NCI-H774 (cell line): ENCODE measurements around the gene RAB42.
"Not testable (repeated sequence)": the region's sequence is repeated elsewhere in the genome, so short reads cannot be mapped to it uniquely, and the experiment has no call there.

ENCODE experiments used
- DNase-seq: peaks from one replicate; lab custom pipeline; 2025; lab: John Stamatoyannopoulos, UW

RAB42 gene, protein sequence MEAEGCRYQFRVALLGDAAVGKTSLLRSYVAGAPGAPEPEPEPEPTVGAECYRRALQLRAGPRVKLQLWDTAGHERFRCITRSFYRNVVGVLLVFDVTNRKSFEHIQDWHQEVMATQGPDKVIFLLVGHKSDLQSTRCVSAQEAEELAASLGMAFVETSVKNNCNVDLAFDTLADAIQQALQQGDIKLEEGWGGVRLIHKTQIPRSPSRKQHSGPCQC

DNA sequence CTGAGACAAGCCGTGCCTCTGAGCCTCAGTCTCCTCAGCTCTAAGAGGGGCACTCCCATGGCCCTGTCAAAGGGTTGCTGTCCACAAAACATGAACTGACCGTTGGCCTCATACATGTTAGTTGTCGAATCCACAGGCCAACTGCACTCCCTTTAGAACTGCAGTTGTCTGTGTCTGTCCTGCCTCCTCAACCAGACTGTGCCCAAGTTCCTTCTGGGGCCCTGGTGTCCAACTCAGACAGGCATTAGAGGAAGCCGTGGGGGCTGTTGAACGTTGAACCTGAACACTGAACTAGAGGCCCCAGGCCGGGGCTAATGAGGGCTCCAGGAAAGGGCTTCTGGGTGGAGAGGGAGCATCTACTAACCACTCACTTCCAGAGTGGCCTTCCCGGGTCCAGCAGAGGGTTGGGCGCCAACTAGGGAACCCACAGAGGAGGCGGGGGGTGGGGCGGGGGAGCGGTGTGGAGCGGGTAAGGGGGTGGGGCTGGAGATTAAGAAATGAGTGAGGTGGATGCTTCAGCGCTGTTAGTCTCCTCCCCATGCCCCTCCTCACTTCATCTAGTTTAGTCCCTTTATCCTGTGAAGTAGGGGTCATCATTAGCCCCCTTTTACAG is at the start of gene RAB42:
Gene RAB42, plus strand, starts transcription at position 558 of the 613 bp plus-strand sequence. CDS start 247 bp downstream, outside the sequence.
- DNase-seq, result no peak

DNA sequence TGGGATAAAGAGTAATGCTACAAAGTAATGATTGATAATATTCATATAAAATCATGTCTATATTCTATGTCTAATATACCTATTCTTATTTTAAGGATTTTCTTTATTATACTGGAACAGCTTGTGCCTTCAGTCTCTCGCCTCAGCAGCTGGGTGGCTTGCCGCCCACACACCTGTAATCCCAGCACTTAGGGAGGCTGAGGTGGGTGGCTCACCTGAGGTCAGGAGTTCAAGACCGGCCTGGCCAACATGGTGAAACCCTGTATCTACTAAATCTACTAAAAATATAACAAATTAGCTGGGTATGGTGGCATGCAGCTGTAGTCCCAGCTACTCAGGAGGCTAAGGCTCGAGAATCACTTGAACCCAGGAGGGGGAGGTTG is 46.8 kb upstream of the RAB42 start:
- DNase-seq, result no peak

DNA sequence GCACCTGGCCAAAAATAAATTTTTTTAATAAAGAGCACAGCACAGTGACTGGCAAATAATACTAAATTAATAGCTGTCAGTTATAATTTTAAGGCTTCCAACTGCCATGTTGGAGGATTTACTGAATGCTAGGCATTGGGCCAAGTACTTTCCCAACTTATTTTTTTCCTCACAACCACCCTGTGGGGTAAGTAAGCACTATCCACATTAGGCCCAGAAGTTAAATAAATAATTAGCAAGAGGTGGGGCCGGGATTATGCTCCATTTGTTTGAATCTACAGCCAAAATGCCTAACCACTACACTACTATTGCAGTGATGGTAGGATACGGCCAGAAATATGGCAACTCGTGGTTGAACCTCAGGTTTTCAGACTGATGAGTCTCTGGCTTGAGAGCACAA is 43.7 kb upstream of the RAB42 start:
- no peak for DNase-seq

DNA sequence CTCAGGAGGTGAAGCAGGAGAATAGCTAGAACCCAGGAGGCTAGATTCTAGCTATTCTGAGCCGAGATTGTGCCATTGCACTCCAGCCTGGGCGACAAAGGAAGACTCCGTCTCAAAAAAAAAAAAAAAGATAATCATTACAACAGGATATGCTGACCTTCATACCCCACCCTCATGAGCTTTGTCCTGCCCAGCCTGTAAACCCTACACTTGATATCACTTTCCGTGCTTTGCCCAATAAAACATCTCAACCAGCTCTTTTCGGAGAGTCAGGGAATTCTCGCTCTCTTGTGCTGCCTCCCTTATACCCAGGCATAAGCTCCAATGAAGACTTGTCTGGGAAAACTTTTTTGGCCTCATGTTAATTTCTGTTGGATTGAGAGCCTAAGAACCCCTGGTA is 40.7 kb upstream of the RAB42 start:
- DNase-seq, result no peak

DNA sequence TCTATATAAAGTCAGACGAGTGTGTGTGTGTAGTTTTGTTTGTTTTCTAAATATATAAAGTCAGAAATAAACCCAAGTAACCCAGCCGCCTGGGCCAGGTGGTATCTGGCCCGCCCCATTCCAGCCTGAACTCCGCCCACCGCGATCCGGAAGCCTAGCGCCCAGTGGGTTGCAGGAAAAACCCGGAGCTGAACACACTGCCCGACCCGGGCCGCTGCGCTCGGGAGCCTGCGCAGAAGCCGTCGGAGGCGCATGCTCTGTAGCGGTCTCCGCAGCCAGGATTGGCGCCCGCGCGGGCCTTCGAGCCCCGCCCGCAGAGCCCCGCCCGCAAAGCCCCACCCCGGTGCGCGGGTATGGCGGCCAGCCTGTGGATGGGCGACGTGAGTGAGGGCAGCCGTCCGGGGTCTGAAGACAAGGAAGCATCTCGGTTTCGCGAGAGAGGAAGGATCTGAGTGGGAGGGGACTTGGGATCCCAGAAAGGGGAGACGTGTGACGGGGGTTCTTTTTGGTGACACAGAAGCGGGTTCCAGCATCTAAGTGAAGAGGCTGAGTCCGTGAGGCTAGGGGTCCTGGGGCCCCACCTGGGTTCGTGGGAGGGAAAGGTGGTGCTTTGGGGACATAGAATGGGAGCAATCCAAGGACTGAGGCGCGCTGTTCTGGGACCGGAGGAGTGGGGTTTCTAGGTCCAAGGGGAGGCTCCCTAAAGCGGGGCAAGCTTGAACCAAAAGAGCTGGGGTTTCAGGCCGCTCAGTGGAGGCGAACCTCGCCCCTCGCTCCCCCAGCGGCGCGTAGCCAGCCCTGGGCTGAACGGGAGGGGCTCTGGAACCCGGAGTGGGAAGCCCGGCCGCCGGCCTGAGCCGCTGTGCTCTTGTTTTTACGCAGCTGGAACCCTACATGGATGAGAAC is 39.1 kb upstream of the RAB42 start, which contains the start of gene TRNAU1AP:
Gene TRNAU1AP, plus strand, starts transcription at position 328 of the 906 bp plus-strand sequence. Its CDS starts 26 bp downstream, at position 354.
- DNase-seq, result peak; percentile 89

DNA sequence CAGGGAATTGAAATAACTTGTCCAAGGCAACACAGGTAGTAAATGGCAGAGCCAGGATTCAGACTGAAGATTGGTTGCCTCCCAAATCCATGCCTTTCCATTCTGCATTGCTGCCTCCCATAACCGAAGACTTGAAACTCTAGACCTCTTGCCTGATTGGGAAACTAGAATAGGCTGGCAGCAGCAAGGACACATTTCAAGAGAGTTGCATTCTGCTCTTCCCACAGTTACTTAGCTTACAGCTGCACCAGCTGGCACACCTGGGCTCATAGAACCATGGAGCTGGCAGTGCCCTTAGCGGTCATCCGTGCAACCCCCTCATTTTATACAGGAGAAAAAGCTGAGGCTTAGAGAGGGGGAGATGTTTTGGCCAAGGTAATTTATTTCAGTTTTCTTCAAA is 31.2 kb upstream of the RAB42 start:
- no peak for DNase-seq

DNA sequence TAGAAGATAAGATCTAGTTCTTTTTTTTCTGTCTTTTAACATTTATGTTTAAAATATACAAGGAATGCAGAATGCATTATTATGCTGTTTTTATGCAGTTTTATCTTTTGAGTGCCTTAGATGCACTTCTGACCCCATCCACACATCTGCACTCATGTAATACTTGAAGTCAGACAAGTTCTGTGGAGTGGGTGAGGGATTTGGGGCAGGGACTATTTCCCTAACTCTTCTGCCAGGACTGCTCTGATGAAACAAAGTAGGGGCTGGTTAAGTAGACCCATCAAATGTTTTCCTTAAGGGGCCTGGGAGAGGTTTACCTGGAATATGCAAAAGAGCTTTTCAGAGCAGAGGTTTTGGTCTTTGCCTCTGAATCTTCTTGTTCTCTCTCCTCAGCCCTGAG is 27.8 kb upstream of the RAB42 start:
- DNase-seq, result no peak

DNA sequence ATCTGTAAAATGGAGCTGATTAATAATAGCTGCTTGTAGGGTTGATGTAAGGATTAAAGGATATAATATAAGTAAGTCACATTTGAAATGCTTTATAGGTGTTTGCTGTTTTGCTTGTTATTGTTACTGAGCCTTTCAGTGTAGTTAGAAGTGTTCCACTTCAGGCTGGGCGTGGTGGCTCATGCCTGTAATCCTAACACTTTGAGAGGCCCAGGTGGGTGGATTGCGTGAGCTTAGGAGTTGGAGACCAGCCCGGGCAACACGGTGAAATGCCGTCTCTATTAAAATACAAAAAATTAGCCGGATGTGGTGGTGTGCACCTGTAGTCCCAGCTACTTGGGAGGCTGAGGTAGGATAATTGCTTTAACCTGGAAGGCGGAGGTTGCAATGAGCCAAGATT is 27.0 kb upstream of the RAB42 start:
- no peak for DNase-seq

DNA sequence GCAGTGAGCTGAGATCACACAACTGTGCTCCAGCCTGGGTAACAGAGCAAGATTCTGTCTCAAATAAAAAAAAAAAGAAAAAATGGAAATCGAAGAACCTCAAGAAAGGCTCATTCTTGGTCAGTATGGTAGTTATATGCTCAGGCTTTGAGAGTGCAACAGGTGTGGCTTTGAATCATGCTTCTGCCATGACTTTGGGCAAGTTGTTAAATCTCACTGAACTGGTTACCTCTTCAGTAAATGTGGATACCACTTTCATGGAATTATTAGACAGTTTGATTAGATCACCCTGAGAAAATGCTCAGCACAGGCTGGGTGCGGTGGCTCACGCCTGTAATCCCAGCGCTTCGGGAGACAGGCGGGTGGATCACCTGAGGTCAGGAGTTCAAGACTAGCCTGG is 26.3 kb upstream of the RAB42 start:
- no peak for DNase-seq

DNA sequence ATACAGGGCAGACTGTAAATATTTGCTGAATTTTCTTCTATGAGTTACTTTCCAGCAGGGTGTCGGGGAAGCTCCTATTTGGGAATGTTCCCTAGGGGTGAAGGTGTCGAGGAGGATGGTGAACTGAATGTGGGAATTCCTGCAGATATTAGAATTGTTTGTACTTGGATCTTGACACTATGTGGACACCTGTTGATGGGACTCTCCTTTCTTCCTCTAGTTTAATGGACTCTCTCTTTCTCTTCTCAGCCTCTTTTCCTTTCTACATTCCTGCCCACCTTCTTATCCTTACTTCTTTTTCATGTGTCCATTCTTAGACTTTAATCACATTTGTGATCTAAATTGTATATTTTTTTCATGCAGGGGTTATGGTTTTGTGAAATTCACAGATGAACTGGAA is 25.1 kb upstream of the RAB42 start:
- no peak for DNase-seq

DNA sequence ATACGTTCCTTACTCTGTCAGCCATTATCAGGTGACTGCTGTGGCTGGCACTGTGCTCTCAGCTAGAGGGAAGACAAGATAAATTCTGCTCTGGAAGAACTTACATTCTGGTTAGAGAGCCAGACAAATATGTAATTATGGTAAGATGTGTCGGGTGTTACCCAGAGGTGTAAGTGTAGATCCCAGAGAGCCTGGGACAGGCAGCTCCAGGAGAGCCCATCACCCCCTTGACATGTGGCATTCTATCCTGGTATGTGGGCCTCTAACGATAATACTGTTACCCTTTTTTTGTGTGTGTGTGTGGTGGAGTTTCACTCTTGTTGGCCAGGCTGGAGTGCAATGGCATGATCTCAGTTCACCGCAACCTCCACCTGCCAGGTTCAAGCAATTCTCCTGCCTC is 20.2 kb upstream of the RAB42 start:
- no peak for DNase-seq

DNA sequence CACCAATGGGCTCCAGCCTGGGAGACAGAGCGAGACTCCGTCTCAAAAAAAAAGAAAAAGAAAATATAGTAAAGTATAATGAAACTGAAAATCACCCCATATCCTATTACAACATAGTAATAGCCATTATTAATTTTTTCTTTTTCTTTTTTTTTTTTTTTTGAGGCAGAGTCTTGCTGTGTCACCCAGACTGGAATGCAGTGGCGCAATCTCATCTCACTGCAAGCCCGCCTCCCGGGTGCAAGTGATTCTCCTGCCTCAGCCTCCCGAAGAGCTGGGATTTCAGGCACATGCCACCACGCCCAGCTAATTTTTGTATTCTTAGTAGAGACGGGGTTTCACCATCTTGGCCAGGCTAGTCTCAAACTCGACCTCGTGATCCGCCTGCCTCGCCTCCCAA is 19.2 kb upstream of the RAB42 start:
- not testable (repeated sequence) for DNase-seq

DNA sequence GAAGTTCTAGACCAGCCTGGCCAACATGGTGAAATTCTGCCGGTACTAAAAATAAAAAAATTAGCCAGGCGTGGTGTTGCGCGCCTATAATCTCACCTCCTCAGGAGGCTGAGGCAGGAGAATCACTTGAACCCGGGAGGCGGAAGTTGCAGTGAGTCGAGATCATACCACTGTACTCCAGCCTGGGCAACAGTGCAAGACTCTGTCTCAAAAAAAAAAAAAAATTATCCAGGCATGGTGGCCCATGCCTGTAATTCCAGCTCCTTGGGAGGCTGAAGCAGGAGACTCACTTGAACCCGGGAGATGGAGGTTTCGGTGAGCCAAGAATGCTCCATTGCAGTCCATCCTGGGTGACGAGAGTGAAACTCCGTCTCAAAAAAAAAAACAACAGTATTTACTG is 18.5 kb upstream of the RAB42 start:
- DNase-seq, result no peak

DNA sequence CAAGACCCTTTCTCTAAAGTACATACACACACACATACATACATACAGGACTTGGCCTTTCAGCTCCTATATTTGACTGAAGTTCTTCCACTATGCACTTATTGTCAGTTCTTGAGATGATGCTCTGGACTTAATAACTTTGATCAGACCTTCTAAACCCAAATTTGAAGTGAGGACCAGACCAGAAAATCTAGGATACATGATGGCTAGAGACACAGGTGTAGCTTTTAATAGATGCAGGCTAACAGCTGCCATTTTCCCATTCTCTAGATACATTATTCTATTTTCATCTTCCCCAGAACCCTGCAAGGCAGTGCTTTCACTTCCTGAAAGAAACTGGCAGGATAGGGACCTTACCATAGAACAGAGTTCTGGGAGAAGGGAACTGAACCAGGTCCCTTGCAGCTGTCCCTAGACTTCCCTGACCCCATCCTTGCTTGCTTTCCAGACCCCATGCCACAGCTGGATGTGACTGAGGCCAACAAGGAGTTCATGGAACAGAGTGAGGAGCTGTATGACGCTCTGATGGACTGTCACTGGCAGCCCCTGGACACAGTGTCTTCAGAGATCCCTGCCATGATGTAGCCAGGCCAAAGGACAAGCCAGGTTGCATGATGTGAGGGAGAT is 14.9 kb upstream of the RAB42 start:
- DNase-seq, result no peak

DNA sequence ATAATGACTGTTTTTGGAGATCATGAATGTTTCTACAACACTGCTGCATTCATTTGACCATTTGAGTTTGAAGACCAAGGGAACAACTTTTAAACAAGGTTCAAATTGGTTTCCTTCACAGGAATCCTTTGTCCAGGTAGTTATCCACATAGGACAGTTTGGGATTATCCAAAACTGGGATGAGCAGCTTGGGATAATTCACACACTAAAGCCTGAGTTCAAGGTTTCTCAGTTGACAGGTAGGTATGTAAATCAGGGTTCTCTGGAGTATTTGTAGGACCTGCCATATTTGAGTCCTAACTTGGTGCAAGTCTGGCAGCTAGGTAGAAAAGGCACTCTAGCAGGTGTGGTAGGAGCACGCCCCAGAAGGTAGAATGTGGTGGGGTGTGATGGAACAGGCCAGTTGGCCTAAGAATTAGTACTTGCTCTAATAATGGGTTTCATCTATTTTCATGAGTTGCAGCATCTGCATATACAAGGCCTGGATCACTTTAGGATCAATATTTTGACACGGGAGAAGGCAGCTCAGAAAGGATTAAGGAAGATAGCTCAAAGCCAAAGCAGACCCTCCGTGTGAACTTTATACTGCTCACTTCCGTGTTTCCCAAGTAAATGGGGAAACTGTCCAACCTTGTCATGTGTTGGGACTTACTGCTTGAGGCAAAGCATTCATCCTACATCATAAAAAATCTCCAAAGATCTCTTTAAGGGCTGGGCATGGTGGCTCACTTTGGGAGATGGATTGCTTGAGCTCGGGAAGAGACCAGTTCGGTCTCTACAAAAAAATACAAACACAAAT is 14.1 kb upstream of the RAB42 start:
- DNase-seq, result no peak

DNA sequence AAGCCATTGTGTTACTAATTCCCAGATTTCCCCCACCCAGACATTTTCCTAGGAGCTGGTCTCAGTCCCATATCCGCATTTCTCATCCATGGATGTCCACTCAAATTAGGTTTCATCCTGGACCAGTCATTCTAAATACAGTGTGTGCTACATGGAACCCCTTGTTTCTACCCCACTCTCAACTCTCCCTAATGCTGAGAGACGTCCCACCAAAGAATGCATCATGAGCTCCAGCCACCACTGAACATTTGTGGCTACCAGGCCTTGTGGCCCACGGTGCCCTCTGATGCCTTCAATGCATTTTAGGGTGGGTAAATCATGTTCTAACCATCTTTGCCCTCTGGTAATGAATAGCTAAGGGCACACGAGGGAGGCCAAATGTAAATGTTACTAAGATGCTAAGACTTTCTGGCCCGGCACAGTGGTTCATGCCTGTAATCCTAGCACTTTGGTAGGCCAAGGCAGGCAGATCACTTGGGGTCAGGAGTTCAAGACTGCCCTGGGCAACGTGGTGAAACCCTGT is 13.3 kb upstream of the RAB42 start:
- no peak for DNase-seq

DNA sequence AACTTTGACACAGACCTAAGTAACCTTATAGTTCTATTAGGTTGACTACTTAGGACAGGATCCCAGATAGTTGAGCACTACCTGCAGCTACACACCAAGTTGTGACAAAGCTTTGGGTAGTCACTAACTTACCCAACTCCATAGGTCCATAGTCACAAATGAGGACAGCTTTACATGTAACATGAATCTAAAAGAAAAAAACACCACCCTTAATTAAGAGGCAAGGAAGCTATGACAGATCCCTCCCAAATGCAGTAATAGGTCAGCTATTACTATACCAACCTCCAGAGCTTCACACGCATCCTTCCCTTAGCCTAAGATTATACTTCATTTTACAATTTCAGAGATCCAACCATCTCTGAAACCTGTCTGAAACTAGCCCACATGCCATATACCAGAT is 12.7 kb upstream of the RAB42 start:
- no peak for DNase-seq

DNA sequence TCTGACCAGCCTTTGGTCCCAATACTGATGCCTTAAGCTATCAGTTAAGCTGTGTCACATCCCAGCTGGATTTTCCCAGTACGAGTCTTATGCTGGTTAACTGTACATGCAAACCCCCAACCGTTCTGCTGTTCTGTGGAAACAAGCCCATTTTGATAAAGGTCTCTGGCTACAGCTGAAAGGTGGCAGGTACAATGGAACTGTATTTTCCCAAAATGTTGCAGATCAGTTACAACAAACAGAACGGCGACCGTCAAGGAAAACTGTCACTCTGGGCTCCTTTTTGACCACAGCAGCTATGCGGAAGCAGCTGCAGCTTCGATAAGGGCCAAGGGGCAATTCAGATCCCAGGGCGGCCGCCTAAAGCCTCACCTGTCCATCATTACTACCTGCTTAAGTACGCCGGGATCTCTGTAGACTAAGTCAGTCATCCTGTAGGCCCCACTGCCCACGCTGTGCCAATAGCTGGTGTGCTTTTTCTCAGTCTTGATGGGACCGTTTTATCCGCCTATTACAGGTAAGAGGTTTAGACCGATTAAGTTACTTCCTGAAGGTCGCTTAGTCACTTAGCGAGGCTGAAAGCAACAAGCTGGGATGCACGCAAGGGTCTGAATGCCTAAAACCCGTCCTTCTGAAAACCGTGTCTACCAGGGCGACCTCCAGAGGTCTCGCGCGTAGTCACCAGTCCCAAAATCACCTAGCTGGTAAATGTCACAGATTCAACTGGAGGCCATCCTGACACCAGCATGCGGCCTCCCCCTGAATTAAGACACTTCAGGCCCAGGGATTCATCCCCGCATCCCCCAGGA is 11.1 kb upstream of the RAB42 start:
- no peak for DNase-seq

DNA sequence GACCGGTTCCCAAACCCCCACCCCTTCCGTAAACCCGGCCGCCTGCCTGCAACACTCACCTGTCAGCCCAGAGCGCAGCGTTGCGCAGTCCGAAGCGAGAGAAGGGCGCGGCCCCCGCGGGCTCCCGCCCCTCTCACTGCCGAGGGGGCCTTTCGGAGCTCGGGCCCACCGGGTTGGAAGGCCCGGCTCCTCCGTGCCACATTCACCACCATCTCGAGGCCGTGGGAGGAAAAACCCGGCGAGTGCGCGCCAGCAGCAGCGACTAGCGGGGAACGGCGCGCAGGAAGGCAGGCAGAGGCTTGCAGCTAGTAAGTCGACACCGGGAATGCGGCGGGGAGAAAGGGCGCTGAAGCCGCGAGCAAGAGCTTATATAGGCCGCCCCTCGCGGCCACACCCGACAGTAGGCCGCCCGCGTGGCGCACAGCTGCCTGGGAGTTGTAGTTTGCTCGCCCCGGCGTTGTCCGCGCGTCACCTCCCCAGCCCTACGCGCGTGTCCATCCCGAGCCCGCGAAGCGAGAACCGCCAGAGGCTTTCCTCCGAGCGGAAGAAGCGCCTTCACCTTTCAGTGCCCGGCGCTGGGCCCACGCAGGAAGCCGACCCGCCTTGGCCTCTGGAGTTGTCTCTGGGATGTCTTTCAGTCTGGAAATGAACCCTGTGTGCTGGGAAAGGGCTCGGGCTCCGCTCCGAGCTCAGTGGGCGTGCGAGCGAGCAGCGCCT is 10.4 kb upstream of the RAB42 start:
- DNase-seq, result peak; percentile 84

DNA sequence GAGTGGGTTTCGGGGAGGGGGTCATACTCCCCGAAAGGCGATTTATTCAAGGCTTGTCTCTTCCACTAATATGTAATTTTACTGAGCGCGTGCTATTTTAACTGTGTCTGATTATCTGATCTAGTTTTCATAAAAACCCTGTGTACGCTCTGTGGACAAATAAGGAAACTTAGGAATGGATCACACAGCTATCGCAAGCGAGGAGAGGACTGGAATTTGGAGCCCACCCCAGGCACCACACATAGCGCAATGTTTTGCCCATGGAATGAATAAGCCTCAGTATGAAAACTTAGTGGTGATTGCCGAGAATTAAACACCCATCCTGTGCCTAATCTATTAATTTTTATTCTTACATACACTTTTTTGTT is 9.8 kb upstream of the RAB42 start:
- DNase-seq, result no peak
